HG03066 (cell line): Measurements from ENCODE around the gene NAB1.

ENCODE experiments used
- ATAC-seq: cut with Tn5 transposase; IDR thresholded peaks from one replicate; pipeline ENCODE4 v1.9.1; 2021; ENCODE audit warnings: low read depth; ENCODE audit not compliant: unreplicated experiment

NAB1 gene

GRCh38 chr2:190637281-190637734, 11.6 kb upstream of the NAB1 start:
- no peak for ATAC-seq

GRCh38 chr2:190637903-190638618, 10.8 kb upstream of the NAB1 start:
- ATAC-seq = no peak

GRCh38 chr2:190640117-190640516, 8.8 kb upstream of the NAB1 start:
- ATAC-seq = no peak

GRCh38 chr2:190641469-190641868, 7.4 kb upstream of the NAB1 start:
- no peak for ATAC-seq

GRCh38 chr2:190646780-190647522, 1.9 kb upstream of the NAB1 start:
- ATAC-seq = no peak

- ATAC-seq = peak; percentile 63
These were observed 421 bp upstream of the NAB1 start for GRCh38 chr2:190648289-190649034.

GRCh38 chr2:190649798-190650390, 1.0 kb downstream of the NAB1 start:
- ATAC-seq = no peak

GRCh38 chr2:190651413-190651812, 2.5 kb downstream of the NAB1 start:
- no peak for ATAC-seq

GRCh38 chr2:190653231-190653630, 4.3 kb downstream of the NAB1 start:
- ATAC-seq = no peak

GRCh38 chr2:190653931-190654330, 5.0 kb downstream of the NAB1 start:
- ATAC-seq = no peak

GRCh38 chr2:190655113-190655512, 6.2 kb downstream of the NAB1 start:
- ATAC-seq = no peak

GRCh38 chr2:190655570-190655969, 6.7 kb downstream of the NAB1 start:
- no peak for ATAC-seq

- ATAC-seq = no peak
These were observed 7.4 kb downstream of the NAB1 start for GRCh38 chr2:190656301-190656700.

- no peak for ATAC-seq
These were observed 8.8 kb downstream of the NAB1 start for GRCh38 chr2:190657474-190658255.

- ATAC-seq = no peak
These were observed 10.7 kb downstream of the NAB1 start for GRCh38 chr2:190659553-190659952.

- ATAC-seq = no peak
These were observed 13.9 kb downstream of the NAB1 start for GRCh38 chr2:190662754-190663153.

GRCh38 chr2:190663348-190663747, 14.5 kb downstream of the NAB1 start:
- no peak for ATAC-seq

GRCh38 chr2:190663839-190664238, 15.0 kb downstream of the NAB1 start:
- no peak for ATAC-seq

- no peak for ATAC-seq
These were observed 15.4 kb downstream of the NAB1 start for GRCh38 chr2:190664240-190664639.

- no peak for ATAC-seq
These were observed 18.0 kb downstream of the NAB1 start for GRCh38 chr2:190666895-190667294.
